Neural cell (in vitro differentiated cells): ENCODE data around the gene EBF3. TPM values are rescaled to one million over a fixed set of nuclear protein-coding genes. Genes with fewer than 3 reads are reported as not detected.

Experiments used
- H2AFZ ChIP-seq: fragments of 200-600, 300-800 bp; sonication (generic), shearing (Covaris generic); 2 replicates; pipeline ENCODE4 v1.6.0; 2014; ENCODE audit warnings: low read depth, mild to moderate bottlenecking, antibody characterized with exemption, low read length, moderate library complexity
- H3F3A ChIP-seq: fragments of 200-600 bp; shearing (Covaris generic); 2 replicates; pipeline ENCODE4 v1.6.1; 2016; ENCODE audit warnings: mild to moderate bottlenecking, moderate library complexity, mixed read lengths, antibody characterized with exemption, low read length; ENCODE audit not compliant: insufficient read depth, poor library complexity, severe bottlenecking
- H3K27ac ChIP-seq: fragments of 200-600, 300-800 bp; sonication (generic), shearing (Covaris generic); 2 replicates; pipeline ENCODE4 v1.5.1; 2014; ENCODE audit warnings: mild to moderate bottlenecking, low read length, moderate library complexity
- H3K27me3 ChIP-seq: fragments of 300-800, 200-600 bp; sonication (generic), shearing (Covaris generic); 2 replicates; pipeline ENCODE4 v1.6.0; 2014; ENCODE audit warnings: mild to moderate bottlenecking, low read depth, low read length, moderate library complexity; ENCODE audit not compliant: insufficient read depth
- H3K36me3 ChIP-seq: fragments of 300-800, 200-600 bp; sonication (generic), shearing (Covaris generic); 2 replicates; pipeline ENCODE4 v1.5.1; 2014; ENCODE audit warnings: mild to moderate bottlenecking, antibody characterized with exemption, low read length, moderate library complexity; ENCODE audit not compliant: insufficient read depth
- H3K4me2 ChIP-seq: fragments of 300-800, 200-600 bp; sonication (generic), shearing (Covaris generic); 2 replicates; pipeline ENCODE4 v1.6.0; 2014; ENCODE audit warnings: mild to moderate bottlenecking, low read length
- H3K4me3 ChIP-seq: fragments of 300-800, 200-600 bp; sonication (generic), shearing (Covaris generic); 2 replicates; pipeline ENCODE4 v1.5.1; 2014; ENCODE audit warnings: mild to moderate bottlenecking, low read length, moderate library complexity
- H3K79me2 ChIP-seq: fragments of 200-600 bp; shearing (Covaris generic); replicated peaks from 2 replicates; pipeline ENCODE4 v1.6.0; 2014; ENCODE audit warnings: mild to moderate bottlenecking, low read length, moderate library complexity; ENCODE audit not compliant: insufficient read depth
- H3K9ac ChIP-seq: fragments of 300-800, 200-600 bp; sonication (generic), shearing (Covaris generic); 2 replicates; pipeline ENCODE4 v1.6.1; 2016; ENCODE audit warnings: mild to moderate bottlenecking, low read length, mixed read lengths
- H3K9me2 ChIP-seq: fragments of 200-600 bp; shearing (Covaris generic); 2 replicates; pipeline ENCODE4 v1.6.1; 2016; ENCODE audit warnings: mild to moderate bottlenecking, low read length, mixed read lengths; ENCODE audit not compliant: insufficient read depth
- H3K9me3 ChIP-seq: fragments of 200-600, 300-800 bp; sonication (generic), shearing (Covaris generic); 2 replicates; pipeline ENCODE4 v1.6.1; 2016; ENCODE audit warnings: mild to moderate bottlenecking, mixed run types, low read length, moderate library complexity, mixed read lengths
- H4K20me1 ChIP-seq: fragments of 200-600 bp; shearing (Covaris generic); 2 replicates; pipeline ENCODE4 v1.6.1; 2016; ENCODE audit warnings: mild to moderate bottlenecking, mixed run types; ENCODE audit not compliant: insufficient read depth
- CTCF ChIP-seq: fragments of 450-650 bp; IDR thresholded peaks from 2 replicates; pipeline ENCODE4 v1.5.1; 2014; ENCODE audit warnings: antibody characterized with exemption, mild to moderate bottlenecking, moderate library complexity; ENCODE audit not compliant: poor library complexity, severe bottlenecking
- EP300 ChIP-seq: fragments of 450-650 bp; conservative IDR thresholded peaks from 2 replicates; pipeline ENCODE4 v1.6.1; 2014; ENCODE audit warnings: antibody characterized with exemption, mild to moderate bottlenecking, moderate library complexity; ENCODE audit not compliant: poor library complexity, severe bottlenecking
- EZH2 ChIP-seq: fragments of 200-600, 300-800 bp; shearing (Covaris generic), sonication (generic); IDR thresholded peaks from 2 replicates; pipeline ENCODE4 v1.6.1; 2014; ENCODE audit warnings: antibody characterized with exemption, low read length, borderline replicate concordance, mild to moderate bottlenecking; ENCODE audit not compliant: insufficient read depth, poor library complexity, severe bottlenecking
- MXI1 ChIP-seq: fragments of 450-650 bp; conservative IDR thresholded peaks from 2 replicates; pipeline ENCODE4 v1.6.1; 2014; ENCODE audit warnings: antibody characterized with exemption, mild to moderate bottlenecking; ENCODE audit not compliant: poor library complexity, severe bottlenecking
- POLR2AphosphoS5 ChIP-seq: IDR thresholded peaks from 2 replicates; pipeline ENCODE4 v1.6.1; 2012
- RAD21 ChIP-seq: fragments of 450-650 bp; conservative IDR thresholded peaks from 2 replicates; pipeline ENCODE4 v1.6.1; 2014; ENCODE audit warnings: antibody characterized with exemption, mild to moderate bottlenecking, moderate library complexity
- REST ChIP-seq: IDR thresholded peaks from 2 replicates; pipeline ENCODE4 v1.6.1; 2012; ENCODE audit warnings: borderline replicate concordance
- SMC3 ChIP-seq: fragments of 450-650 bp; conservative IDR thresholded peaks from 2 replicates; pipeline ENCODE4 v1.6.1; 2014; ENCODE audit warnings: antibody characterized with exemption, mild to moderate bottlenecking, moderate library complexity; ENCODE audit not compliant: poor library complexity
- TAF1 ChIP-seq: IDR thresholded peaks from 2 replicates; pipeline ENCODE4 v1.6.1; 2012; ENCODE audit warnings: low read depth
- polyA plus RNA-seq: library from polyadenylated mRNA; depleted of rRNA; stranded (reverse); fragments of >200 nt; gene quantifications from 2 replicates; pipeline ENCODE4 v1.2.3, GENCODE V29; 2014
- small RNA-seq, 3 experiments: library from RNA; depleted of rRNA; stranded (forward); fragments of <200 nt; gene quantifications; one replicate each; pipeline ENCODE3, GENCODE V24; 2012

Gene EBF3
- polyA plus RNA-seq, 1 donor from 2014 or later = 0.38 TPM

- no peak overlapping the region for H3K4me2 ChIP-seq
- H3K79me2 ChIP-seq = no peaks in the 10 kb centered on the region
- TF ChIP-seq MXI1 = no peak
- no peak for TF ChIP-seq TAF1
- TF ChIP-seq EP300 = no peak
- TF ChIP-seq CTCF = no peak
- TF ChIP-seq SMC3 = no peak
- no peak for TF ChIP-seq EZH2
- no peak for TF ChIP-seq RAD21
- TF ChIP-seq POLR2AphosphoS5 = no peak
- no peak for TF ChIP-seq REST
- no peaks in the 10 kb centered on the region for H3K36me3 ChIP-seq
- H3K27me3 ChIP-seq = no peaks in the 10 kb centered on the region
- H3K9ac ChIP-seq = no peak overlapping the region
- H3K9me2 ChIP-seq = no peaks in the 10 kb centered on the region
- no peaks in the 10 kb centered on the region for H3K9me3 ChIP-seq
- no peaks in the 10 kb centered on the region for H4K20me1 ChIP-seq
- H3K4me3 ChIP-seq = no peak overlapping the region
- no peak overlapping the region for H3K27ac ChIP-seq
- no peaks in the 10 kb centered on the region for H3F3A ChIP-seq
- H2AFZ ChIP-seq = no peak overlapping the region
These were observed 178.5 kb downstream of the EBF3 start for GRCh38 chr10:129785536-129785981.

Small RNAs within 50 kb of the gene (small RNA-seq; reads per million reads assigned to genes)
- gene AL354950.2 (0 reads per million in 3 experiments), gene MIR4297 (0 reads per million in 3 experiments)

Other genes starting within 250 kb of the EBF3 start
- gene C10orf143, start 146.6 kb upstream of the EBF3 start, polyA plus RNA-seq = 0.44 and 1.4 TPM in 2 replicates
- 118 and 170 TPM in 2 replicates for gene GLRX3, start 172.1 kb upstream of the EBF3 start, polyA plus RNA-seq